ACC112 (cell line): ENCODE results near the gene ZNF439.
"Not testable (repeated sequence)": the region's sequence is repeated elsewhere in the genome, so short reads cannot be mapped to it uniquely, and the experiment has no call there.

ENCODE experiments used
- H2AFZ ChIP-seq: fragments of 200-600 bp; sonication (generic); one replicate; pipeline ENCODE4 v1.6.0; 2017; ENCODE audit warnings: antibody characterized with exemption, low read length; ENCODE audit not compliant: unreplicated experiment
- H3K27ac ChIP-seq: fragments of 200-600 bp; sonication (generic); 2 replicates; pipeline ENCODE4 v1.5.1; 2014; ENCODE audit warnings: low read depth, mild to moderate bottlenecking, antibody characterized with exemption, low read length, moderate library complexity
- H3K27me3 ChIP-seq: fragments of 200-600 bp; sonication (generic); 2 replicates; pipeline ENCODE4 v1.6.1; 2014; ENCODE audit warnings: mild to moderate bottlenecking, antibody characterized with exemption, low read length, moderate library complexity, mixed read lengths; ENCODE audit not compliant: insufficient read depth
- H3K36me3 ChIP-seq: fragments of 200-600 bp; sonication (generic); 2 replicates; pipeline ENCODE4 v1.6.1; 2016; ENCODE audit warnings: mild to moderate bottlenecking, antibody characterized with exemption, low read length, moderate library complexity, mixed read lengths; ENCODE audit not compliant: insufficient read depth
- H3K4me1 ChIP-seq: fragments of 200-600 bp; sonication (generic); one replicate; pipeline ENCODE4 v1.6.1; 2016; ENCODE audit warnings: low read length, mixed read lengths; ENCODE audit not compliant: insufficient read depth, unreplicated experiment, control insufficient read depth
- H3K4me3 ChIP-seq: fragments of 200-600 bp; sonication (generic); 2 replicates; pipeline ENCODE4 v1.5.1; 2014; ENCODE audit warnings: mild to moderate bottlenecking, low read depth, low read length
- H3K79me2 ChIP-seq: fragments of 200-600 bp; sonication (generic); one replicate; pipeline ENCODE4 v1.6.0; 2016; ENCODE audit warnings: low read length; ENCODE audit not compliant: control insufficient read depth, unreplicated experiment, insufficient read depth

ZNF439 gene

DNA sequence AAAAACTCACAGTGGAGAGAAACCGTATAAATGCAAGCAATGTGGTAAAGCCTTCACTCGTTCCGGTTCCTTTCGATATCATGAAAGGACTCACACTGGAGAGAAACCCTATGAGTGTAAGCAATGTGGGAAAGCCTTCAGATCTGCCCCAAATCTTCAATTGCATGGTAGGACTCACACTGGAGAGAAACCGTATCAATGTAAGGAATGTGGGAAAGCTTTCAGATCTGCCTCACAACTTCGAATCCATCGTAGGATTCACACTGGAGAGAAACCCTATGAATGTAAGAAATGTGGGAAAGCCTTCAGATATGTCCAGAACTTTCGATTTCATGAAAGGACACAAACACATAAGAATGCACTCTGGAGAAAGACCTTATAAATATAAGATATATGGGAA is 19.7 kb downstream of the ZNF439 start:
- Histone ChIP-seq H2AFZ (no peak overlapping the region), H3K27ac (no peak overlapping the region), H3K4me3 (no peak overlapping the region), H3K79me2 (no peaks in the 10 kb centered on the region), H3K4me1 (no peaks in the 10 kb centered on the region), H3K27me3 (no peaks in the 10 kb centered on the region), H3K36me3 (peaks cover 22% of the 10 kb centered on the region)

DNA sequence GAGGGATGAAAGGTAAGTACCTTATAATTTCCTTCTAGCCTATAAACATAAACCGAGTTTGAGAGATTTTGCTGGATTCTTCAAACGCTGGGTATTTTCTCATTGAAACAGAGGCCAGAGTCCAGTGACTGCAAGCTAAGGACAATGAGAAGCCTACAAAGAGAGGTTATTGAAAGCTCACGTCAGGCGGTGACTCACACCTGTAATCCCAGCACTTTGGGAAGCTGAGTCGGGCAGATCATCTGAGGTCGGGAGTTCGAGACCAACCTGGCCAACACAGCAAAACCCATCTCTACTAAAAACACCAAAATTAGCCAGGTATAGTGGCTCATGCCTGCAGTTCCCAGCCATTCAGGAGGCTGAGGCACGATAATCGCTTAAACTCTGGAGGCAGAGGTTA is 24.1 kb downstream of the ZNF439 start:
- peaks cover 13% of the 10 kb centered on the region for H3K36me3 ChIP-seq
- H3K4me3 ChIP-seq, result no peak overlapping the region
- H3K79me2 ChIP-seq, result no peaks in the 10 kb centered on the region
- H3K4me1 ChIP-seq, result no peaks in the 10 kb centered on the region
- H3K27me3 ChIP-seq, result no peaks in the 10 kb centered on the region
- H3K27ac ChIP-seq, result no peak overlapping the region
- H2AFZ ChIP-seq, result no peak overlapping the region

DNA sequence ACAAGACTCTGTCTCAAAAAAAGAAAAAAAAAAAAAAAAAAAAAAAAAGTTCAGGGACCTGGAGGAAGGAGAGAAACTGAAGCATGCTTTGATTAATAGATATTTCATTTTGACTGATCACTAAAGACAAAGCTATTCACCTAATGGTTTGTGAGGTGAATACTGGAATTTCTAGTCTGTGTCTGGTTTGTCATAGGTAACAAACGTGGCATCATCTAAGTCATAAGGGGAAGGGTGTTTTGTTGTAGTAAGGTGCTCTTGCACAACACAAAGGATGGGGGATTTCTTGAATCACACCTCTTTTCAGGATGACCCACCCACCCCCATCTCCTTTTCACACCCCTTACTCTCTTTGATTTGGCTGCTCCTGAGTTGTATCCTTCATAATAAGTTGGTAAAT is 25.2 kb downstream of the ZNF439 start:
- Histone ChIP-seq H3K79me2 (no peaks in the 10 kb centered on the region), H2AFZ (no peak overlapping the region), H3K27ac (no peak overlapping the region), H3K27me3 (no peaks in the 10 kb centered on the region), H3K36me3 (peaks cover 3% of the 10 kb centered on the region; the same call in 1 of the 2 replicates), H3K4me1 (no peaks in the 10 kb centered on the region), H3K4me3 (no peak overlapping the region)

DNA sequence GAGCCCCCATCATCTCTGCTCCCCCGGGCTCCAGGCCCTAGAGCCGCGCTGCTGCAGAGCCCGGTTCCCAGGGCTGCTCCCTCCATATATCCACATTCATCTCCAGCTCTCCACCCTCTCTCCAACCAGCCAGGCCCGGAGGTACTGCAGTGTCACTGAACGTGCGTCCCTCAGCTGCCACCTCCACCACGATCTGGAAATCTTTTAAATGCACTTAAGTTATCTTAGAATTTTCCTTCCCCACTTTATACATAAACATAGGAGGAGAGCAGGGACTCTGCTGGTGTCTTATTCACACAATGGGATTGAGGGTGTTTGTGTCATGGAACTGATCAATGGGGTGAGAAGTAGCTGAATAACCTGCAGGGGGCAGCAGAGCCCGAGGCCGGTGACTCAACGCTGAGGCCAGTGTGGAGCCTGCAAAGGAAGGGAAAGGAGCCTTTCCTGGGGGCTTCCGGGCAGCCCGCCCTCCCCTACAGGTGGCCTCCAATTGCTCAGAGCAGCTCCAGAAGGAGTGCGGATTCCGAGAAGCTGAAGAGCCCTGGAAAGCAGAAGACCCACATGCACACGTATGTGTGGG is 31.3 kb downstream of the ZNF439 start:
- H3K4me1 ChIP-seq, H3K4me3 ChIP-seq, H3K79me2 ChIP-seq, H3K36me3 ChIP-seq, H3K27me3 ChIP-seq, H3K27ac ChIP-seq, H2AFZ ChIP-seq: not testable (repeated sequence)

DNA sequence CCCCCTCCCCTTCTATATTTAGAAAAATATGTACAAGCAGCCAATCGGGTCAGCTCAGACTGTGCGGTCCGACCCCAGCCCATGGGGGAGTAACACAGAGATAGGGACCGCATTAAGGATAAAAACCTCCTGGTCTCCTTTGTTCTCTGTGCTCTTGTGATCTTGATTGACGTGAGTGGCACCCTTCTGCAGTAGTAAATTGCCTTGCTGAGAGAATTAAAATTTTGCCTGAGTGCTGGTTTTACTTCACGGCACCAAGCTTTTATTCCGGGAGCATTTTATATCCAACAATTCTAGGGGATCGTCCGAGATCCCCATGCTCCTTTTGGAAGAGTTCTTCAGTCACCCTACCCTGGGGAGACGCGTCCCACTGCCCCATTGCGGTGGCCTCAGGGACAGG is 32.1 kb downstream of the ZNF439 start:
- H3K4me3 ChIP-seq, result no peak overlapping the region
- H3K4me1 ChIP-seq, result no peaks in the 10 kb centered on the region
- no peak overlapping the region for H2AFZ ChIP-seq
- H3K27ac ChIP-seq, result no peak overlapping the region
- no peaks in the 10 kb centered on the region for H3K27me3 ChIP-seq
- no peaks in the 10 kb centered on the region for H3K36me3 ChIP-seq
- no peaks in the 10 kb centered on the region for H3K79me2 ChIP-seq

DNA sequence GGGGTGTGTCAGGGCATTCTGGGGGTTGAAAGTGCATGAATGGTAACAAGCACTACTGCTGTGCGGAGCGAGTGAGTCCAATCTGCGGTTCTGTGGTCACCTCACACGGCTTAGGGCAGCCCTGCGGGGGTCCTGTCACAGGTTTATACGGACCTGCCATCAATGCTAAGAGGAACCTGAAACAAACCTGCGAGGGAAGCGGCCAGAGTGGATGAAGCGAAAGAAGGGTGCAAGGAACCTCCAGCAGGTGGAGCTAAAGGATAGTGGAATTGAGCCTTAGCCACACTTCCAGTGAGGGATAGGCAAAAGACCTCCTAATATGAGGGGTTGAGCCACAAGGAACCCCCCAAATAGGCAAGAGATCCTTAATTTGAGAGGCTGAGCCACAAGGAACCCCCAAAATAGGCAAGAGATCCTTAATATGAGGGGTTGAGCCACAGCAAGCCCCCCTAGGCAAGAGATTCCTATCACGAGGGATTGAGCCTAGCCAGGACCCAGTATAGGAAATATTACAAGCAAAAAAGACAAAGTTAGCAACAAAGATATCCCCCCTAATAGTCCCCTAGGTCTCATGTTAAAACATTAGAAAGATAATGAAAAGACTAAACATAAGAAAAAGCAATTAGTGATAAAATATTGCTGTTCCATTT is 32.8 kb downstream of the ZNF439 start:
- H3K4me1 ChIP-seq, result no peaks in the 10 kb centered on the region

DNA sequence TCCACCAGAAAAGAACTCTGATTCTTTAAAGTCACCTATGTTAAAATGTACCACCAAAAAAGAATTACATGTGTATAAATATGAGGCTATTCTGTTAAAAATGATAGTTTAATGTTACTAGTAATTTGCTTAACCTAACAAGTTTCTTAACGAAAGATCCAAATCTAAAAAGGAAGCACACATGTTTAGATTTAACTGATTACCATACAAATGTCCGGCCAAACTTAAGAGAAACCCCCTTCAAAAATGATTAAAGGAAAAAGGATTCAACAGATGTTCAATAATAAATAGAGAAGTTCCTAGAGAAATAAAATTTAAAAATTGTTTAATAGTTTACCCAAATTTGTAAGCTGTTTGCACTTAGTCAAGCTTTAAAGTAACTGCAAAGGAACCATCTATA is 34.1 kb downstream of the ZNF439 start:
- Histone ChIP-seq H3K27me3 (no peaks in the 10 kb centered on the region), H3K27ac (no peak overlapping the region), H3K4me3 (no peak overlapping the region), H2AFZ (no peak overlapping the region), H3K36me3 (no peaks in the 10 kb centered on the region), H3K4me1 (no peaks in the 10 kb centered on the region), H3K79me2 (no peaks in the 10 kb centered on the region)

More for the DNA sequence above, 32.8 kb downstream of the ZNF439 start:
- Histone ChIP-seq H3K27ac (no peak overlapping the region), H3K27me3 (no peaks in the 10 kb centered on the region), H2AFZ (no peak overlapping the region), H3K79me2 (no peaks in the 10 kb centered on the region), H3K4me3 (no peak overlapping the region), H3K36me3 (no peaks in the 10 kb centered on the region)

DNA sequence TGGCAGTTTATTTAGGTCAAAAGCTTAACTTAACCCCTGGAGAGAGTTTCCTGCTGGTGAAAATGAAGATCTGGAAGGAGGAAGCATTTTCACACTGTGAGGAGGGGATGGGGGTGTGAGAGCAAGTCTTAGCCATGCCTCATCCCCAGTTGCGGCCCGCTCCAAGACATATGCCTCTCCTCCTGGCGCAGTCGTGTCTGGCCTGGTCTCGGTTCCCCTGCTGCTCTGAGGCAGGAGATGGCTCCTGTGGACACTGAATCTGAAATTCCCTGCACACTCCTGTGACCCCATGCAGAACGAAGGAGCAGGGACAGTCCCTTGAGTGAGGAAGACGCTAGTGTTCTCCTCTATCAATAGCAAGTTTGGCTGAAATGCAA is 38.7 kb downstream of the ZNF439 start:
- Histone ChIP-seq H3K27ac (no peak overlapping the region), H3K27me3 (no peaks in the 10 kb centered on the region)

DNA sequence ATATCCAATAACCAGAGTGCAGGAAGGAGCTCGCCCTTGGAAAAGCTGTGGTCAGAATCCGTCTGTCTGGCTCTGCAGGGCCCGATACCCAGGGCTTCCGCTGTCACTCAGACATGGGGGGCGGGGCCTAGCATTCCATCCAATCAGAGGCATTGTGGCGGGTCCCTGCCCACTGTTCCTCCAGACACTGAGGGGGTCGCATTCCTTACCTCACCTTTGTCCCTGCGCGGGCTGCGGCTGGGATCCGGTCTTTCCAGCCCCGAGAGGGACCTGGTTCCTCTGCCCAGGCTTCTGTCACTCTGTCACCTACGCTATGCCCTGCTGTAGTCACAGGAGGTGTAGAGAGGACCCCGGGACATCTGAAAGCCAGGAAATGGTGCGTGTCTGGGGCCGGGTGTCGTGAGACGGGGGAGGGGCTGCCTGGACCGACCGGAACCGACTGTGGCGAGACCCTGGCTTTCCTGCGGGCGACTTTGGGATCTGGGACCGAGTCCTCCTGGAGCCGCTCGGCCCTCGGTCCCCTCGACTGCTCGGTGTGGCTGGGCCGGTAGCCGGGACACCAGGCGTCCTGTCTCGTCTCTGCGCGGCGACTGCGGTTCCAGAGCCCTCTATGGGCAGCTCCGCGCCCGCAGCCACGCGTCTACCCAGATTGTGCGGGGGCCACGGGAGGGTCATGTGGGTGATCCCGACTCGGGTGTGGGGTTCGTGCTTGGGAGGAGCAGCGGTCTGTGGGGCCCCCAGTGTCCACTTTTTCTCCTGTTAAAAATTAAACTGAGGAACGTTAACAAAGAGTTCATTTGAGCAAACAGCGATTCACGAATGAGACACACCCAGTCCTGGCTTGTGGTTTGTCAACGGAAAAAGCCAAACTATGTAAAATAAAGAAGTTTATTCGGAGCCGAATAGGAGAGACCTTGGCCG is 39.3 kb downstream of the ZNF439 start, which contains the start of gene ZNF69:
ZNF69 (plus strand) TSS at position 172 of the 921 bp plus-strand sequence; CDS start at position 314, 142 bp downstream.
- Histone ChIP-seq H3K27me3 (no peaks in the 10 kb centered on the region), H3K36me3 (no peaks in the 10 kb centered on the region), H3K79me2 (no peaks in the 10 kb centered on the region), H3K27ac (no peak within 1 kb of the TSS), H3K4me3 (peak within 1 kb of the TSS; percentile 96), H3K4me1 (no peaks in the 10 kb centered on the region), H2AFZ (peak within 1 kb of the TSS; percentile 90)

More for the DNA sequence above, 38.7 kb downstream of the ZNF439 start:
- Histone ChIP-seq H3K36me3 (no peaks in the 10 kb centered on the region), H3K79me2 (no peaks in the 10 kb centered on the region), H2AFZ (no peak overlapping the region), H3K4me3 (peak overlapping the region; percentile 96; the same call in 1 of the 2 replicates), H3K4me1 (no peaks in the 10 kb centered on the region)

DNA sequence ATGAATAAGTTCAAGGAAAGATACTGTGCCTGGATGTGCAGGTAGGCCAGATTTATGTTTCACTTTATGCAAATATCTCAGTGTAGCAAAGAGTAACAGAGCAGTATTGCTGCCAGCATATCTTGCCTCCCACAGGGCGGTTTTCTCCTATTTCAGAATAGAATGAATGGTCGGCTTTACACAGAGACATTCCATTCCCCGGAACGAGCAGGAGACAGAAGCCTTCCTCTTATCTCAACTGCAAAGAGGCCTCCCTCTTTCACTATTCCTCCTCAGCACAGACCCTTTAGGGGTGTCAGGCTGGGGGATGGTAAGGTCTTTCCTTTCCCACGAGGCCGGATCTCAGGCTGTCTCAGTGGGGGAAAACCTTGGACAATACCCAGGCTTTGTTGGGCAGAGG is 41.4 kb downstream of the ZNF439 start:
- H3K27me3 ChIP-seq, H3K36me3 ChIP-seq, H3K4me1 ChIP-seq, H2AFZ ChIP-seq, H3K4me3 ChIP-seq, H3K79me2 ChIP-seq, H3K27ac ChIP-seq: not testable (repeated sequence)
